Mucosa of stomach (tissue), 1 donor: ENCODE results near the gene CHN1.

Experiments
- H3K27me3 ChIP-seq: one replicate; pipeline ENCODE4 v1.7.0; 2013; ENCODE audit warnings: mild to moderate bottlenecking, low read length; ENCODE audit not compliant: control insufficient read depth, insufficient read depth
- H3K36me3 ChIP-seq: one replicate; pipeline ENCODE4 v1.7.0; 2013; ENCODE audit warnings: low read length; ENCODE audit not compliant: control insufficient read depth, insufficient read depth
- H3K4me1 ChIP-seq: one replicate; pipeline ENCODE4 v1.7.0; 2013; ENCODE audit warnings: mild to moderate bottlenecking, low read length; ENCODE audit not compliant: control insufficient read depth, insufficient read depth
- H3K4me3 ChIP-seq: one replicate; pipeline ENCODE4 v1.7.0; 2013; ENCODE audit warnings: low read length
- H3K9ac ChIP-seq: one replicate; pipeline ENCODE4 v1.7.0; 2013; ENCODE audit warnings: mild to moderate bottlenecking, low read length, moderate library complexity
- H3K9me3 ChIP-seq: one replicate; pipeline ENCODE4 v1.7.0; 2013; ENCODE audit warnings: mild to moderate bottlenecking, low read length, moderate library complexity; ENCODE audit not compliant: control insufficient read depth
- donor health status: Pancreatic carcinoma.

Gene CHN1

DNA sequence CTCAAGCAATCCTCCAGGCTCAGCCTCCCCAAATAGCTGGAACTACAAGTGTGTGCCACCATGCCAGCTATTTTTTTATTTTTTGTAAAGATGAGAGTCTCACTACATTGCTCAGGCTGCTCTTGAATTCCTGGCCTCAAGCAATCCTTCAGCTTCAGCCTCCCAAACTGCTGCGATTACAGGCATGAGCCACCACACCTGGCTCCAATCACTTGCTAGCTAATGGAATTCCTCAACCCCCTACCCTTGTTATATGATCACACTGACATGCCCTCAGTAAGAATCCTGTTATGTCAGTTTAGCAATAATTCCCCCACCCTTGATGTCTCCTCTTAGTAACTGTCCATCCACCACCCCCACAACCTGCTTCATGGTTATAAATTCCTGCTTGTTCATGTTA lies 12.3 kb downstream of the CHN1 start:
- H3K36me3 ChIP-seq: no peaks in the 10 kb centered on the region
- H3K4me1 ChIP-seq: no peaks in the 10 kb centered on the region
- no peak overlapping the region for H3K9ac ChIP-seq
- no peak overlapping the region for H3K4me3 ChIP-seq
- H3K27me3 ChIP-seq: no peaks in the 10 kb centered on the region
- H3K9me3 ChIP-seq: no peaks in the 10 kb centered on the region

DNA sequence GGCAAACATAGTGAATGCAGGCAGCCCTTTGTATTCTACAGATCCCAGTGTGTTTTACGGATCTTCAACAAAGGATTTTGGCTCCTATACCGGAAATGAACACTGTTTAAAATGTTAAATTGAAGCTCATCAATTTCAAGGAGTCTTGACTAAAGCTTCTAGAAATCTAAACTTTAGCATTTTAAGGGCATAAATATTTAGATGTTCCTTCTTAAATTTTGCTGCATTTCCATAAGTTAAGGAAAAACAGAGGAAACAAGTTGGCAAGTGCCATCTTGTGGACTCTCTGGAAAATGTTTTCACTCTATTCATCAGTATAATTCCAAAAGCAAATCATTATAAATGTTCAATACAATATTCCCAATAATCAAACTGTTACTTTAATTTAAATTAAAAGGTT lies 19.6 kb downstream of the CHN1 start:
- Histone ChIP-seq H3K27me3 (no peaks in the 10 kb centered on the region), H3K9ac (no peak overlapping the region), H3K9me3 (no peaks in the 10 kb centered on the region), H3K4me1 (no peaks in the 10 kb centered on the region), H3K4me3 (no peak overlapping the region), H3K36me3 (no peaks in the 10 kb centered on the region)

DNA sequence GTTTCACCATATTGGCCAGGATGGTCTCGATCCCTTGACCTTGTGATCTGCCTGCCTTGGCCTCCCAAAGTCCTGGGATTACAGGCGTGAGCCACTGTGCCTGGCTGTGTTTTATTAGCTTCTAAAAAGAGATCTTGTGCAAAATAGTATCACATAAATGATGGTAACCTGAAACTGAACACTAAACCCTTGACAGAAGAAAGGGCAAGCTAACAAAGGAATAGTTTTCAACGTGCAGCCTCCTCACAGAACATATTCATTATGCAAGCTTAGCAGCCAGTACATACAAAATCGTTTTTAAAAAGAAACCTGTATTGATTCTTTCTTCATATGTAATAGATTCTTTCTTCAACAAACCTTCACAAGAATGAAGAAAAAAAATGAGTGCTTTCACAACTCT lies 20.6 kb downstream of the CHN1 start:
- Histone ChIP-seq H3K9me3 (no peaks in the 10 kb centered on the region), H3K4me1 (no peaks in the 10 kb centered on the region), H3K36me3 (no peaks in the 10 kb centered on the region), H3K27me3 (no peaks in the 10 kb centered on the region), H3K9ac (no peak overlapping the region), H3K4me3 (no peak overlapping the region)

DNA sequence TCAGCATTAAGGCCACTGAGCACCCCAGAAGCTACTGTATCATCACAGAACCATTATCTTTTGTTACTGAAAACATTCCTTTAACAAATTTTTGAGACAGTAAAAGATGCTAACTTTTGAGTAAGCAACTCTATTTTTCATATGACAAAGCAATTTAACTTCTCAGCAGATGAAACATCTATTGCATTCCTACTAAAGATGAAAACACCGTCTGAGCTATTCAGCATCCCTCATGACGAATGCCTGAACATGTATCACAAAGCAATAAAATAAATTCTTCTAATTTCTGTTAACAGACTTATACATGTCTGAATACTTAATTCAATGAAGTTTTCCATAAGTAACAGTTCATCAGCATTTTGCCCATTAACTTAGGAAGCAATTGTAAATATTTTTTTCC lies 23.9 kb downstream of the CHN1 start:
- H3K27me3 ChIP-seq: no peaks in the 10 kb centered on the region
- no peaks in the 10 kb centered on the region for H3K36me3 ChIP-seq
- no peaks in the 10 kb centered on the region for H3K4me1 ChIP-seq
- no peak overlapping the region for H3K9ac ChIP-seq
- H3K4me3 ChIP-seq: no peak overlapping the region
- H3K9me3 ChIP-seq: no peaks in the 10 kb centered on the region

DNA sequence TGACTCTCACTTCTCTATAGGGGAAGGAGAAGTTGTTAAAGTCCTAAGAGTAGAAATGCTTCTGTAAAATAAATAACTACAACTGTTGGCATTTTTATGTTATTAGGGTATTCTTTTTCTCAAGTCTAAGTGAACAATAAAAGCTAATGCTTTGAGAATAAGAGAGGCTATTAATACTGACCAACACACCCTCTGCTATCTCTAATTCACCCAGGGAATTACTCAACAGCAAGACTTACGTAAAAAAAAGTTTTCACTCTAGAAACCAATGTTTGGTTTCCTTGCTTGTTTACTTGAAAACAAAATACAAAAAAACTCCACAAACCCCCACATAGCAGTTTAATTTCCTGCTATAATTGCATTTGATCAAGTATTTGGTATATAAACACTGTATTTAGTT lies 25.2 kb downstream of the CHN1 start:
- H3K36me3 ChIP-seq: no peaks in the 10 kb centered on the region
- H3K4me1 ChIP-seq: no peaks in the 10 kb centered on the region
- no peak overlapping the region for H3K9ac ChIP-seq
- no peak overlapping the region for H3K4me3 ChIP-seq
- H3K27me3 ChIP-seq: no peaks in the 10 kb centered on the region
- no peaks in the 10 kb centered on the region for H3K9me3 ChIP-seq

DNA sequence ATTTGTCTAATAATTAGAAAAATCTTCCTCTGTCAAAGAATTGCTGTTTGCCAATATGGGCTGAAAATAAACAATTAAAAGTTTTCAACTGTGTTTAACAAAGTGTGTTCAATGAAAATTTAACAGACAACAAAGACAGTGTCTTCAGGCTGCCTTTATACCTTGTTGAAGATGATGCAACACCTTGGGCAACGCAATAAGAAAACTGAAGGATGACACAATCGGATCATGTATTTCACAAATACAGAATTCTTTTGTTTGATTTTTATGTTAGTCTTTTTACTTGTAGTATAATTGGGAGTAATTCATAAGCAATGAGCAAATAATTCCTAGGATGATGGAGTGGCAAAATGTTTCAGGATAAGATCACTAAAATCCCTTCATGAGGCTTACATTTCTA lies 27.8 kb downstream of the CHN1 start:
- Histone ChIP-seq H3K27me3 (no peaks in the 10 kb centered on the region), H3K36me3 (no peaks in the 10 kb centered on the region), H3K4me1 (peaks cover 9% of the 10 kb centered on the region), H3K9me3 (no peaks in the 10 kb centered on the region), H3K4me3 (no peak overlapping the region), H3K9ac (no peak overlapping the region)

DNA sequence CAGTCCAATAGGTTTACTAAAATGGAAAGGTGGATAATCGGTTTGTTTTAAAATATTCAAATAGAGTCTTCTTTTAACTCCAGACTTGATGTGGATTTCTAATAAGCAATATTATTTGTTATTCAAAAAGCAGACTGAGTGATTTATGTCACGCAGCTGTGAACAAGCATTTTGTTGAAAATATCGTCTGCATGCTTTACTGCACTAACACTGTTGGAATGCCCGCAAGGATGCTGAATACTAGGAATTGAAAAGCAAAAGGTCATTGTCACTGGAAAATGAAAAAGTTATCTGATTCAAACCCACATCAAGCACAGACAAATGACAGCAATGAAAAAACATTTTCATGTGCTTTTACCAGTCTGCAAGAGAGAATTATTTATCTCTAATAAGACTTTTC lies 31.1 kb downstream of the CHN1 start:
- Histone ChIP-seq H3K4me3 (no peak overlapping the region), H3K4me1 (peaks cover 15% of the 10 kb centered on the region), H3K9ac (no peak overlapping the region), H3K27me3 (no peaks in the 10 kb centered on the region), H3K9me3 (no peaks in the 10 kb centered on the region), H3K36me3 (no peaks in the 10 kb centered on the region)

DNA sequence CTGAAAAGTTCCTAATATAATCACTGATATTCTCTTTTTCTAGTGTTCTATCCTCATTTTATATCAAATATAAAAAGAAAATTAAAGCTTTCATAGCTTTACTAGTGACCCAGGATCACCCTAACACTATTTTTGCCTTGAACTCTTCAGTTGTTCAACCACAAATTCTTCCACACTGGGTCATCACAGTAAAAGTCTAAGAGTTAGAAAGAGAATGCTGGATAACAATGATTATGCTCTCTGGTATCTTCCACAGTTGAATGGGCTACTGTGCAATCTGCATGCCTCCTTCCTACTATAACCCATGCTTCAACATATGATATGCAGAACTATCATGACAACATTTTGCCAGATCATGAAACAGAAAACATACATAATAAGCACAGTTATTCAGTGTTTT lies 32.3 kb downstream of the CHN1 start:
- Histone ChIP-seq H3K36me3 (no peaks in the 10 kb centered on the region), H3K9ac (no peak overlapping the region), H3K9me3 (no peaks in the 10 kb centered on the region), H3K4me3 (no peak overlapping the region), H3K4me1 (peaks cover 15% of the 10 kb centered on the region), H3K27me3 (no peaks in the 10 kb centered on the region)

DNA sequence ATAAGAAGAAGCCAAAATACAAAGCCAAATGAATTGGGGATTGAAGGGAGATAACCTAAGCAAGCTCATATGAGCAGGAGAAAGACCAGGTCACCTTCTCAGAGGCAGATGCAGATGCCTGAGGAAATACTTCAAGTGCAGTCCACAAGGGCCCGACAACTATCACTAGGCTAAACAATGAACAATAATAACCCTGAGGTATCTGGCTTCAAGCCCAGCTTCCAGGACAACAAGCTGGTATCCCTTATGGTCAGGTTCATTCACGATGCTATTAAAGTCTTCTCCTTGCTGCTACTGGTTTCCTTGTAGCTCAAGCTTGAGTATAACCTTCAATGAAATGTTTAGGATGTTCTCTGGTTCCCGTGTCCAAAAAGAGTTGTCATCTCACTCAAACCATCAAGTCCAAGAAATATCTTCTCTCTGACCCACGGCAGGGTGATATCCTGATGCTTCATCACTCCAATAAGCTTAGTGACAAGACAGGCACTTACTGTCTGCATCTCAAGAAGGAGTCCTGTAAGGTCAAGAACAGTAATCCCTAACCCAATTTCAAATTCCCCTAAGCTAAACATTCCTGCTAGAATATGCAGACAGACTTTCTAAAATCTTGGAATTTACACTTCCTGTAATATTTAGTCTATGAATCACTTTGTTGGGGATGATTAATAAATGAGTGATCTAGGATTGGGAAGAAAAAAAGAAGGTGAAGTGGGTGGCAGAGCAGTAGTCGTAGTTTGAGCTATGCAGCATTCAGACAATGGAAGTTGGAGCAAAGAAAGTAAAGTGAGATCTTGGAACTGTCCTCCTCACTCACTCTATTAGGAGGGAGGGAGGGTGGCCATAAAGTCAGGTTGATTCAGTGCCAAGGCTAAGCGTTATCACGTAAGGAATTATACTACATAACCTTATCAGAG lies 33.1 kb downstream of the CHN1 start:
- H3K9ac ChIP-seq: no peak overlapping the region
- peaks cover 15% of the 10 kb centered on the region for H3K4me1 ChIP-seq
- H3K36me3 ChIP-seq: no peaks in the 10 kb centered on the region
- no peaks in the 10 kb centered on the region for H3K9me3 ChIP-seq
- H3K4me3 ChIP-seq: no peak overlapping the region
- no peaks in the 10 kb centered on the region for H3K27me3 ChIP-seq

DNA sequence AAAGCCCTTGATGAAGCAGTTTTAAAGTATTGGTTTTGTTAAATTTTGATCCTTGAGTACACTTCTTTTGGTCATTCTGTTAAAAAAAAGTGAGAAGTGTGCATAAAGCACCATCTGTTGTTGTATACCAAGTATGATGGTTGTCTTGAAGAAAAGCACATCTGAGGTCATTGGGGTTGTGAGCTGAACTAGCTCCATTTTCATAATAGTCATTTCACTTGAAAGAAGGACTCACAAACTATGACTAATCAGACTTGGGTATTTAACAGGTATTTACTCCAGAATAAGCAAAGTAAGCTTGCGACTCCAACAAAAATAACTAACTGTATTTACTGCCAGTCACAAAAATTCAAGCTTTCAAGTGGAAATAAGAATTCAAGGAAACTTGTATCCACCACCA lies 35.1 kb downstream of the CHN1 start:
- no peaks in the 10 kb centered on the region for H3K27me3 ChIP-seq
- peaks cover 15% of the 10 kb centered on the region for H3K4me1 ChIP-seq
- no peak overlapping the region for H3K4me3 ChIP-seq
- H3K9me3 ChIP-seq: no peaks in the 10 kb centered on the region
- H3K36me3 ChIP-seq: no peaks in the 10 kb centered on the region
- no peak overlapping the region for H3K9ac ChIP-seq

DNA sequence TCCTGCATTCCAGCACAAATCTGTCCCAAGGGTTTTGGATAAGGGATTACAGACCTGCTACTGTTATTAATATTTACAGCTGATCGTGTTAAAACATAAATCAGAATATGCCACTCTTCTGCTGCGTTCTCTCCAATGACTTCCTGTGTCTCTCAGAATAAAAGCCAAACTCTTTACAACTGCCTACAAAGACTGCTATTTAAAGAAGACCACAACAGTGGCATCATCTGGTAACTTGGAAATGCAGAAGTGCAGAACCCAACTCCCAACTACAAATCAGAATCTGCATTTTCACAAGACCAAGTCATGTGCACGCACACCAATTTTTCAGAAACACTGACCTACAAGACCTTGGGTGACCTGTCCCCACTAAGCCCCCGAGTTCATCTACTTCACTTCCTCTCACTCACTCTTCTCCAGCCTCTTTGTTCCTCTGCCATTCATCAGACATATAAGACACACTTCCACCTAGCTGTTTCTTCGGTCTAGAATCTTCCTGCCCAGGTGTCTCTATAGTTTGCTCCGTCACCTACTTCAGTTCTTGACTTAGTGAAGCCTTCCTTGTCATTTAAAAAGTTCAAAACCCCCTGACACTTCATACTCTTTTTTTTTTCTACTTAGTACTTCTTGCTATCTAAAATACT lies 36.0 kb downstream of the CHN1 start:
- peaks cover 15% of the 10 kb centered on the region for H3K4me1 ChIP-seq
- H3K9ac ChIP-seq: no peak overlapping the region
- H3K36me3 ChIP-seq: no peaks in the 10 kb centered on the region
- no peak overlapping the region for H3K4me3 ChIP-seq
- no peaks in the 10 kb centered on the region for H3K9me3 ChIP-seq
- no peaks in the 10 kb centered on the region for H3K27me3 ChIP-seq

DNA sequence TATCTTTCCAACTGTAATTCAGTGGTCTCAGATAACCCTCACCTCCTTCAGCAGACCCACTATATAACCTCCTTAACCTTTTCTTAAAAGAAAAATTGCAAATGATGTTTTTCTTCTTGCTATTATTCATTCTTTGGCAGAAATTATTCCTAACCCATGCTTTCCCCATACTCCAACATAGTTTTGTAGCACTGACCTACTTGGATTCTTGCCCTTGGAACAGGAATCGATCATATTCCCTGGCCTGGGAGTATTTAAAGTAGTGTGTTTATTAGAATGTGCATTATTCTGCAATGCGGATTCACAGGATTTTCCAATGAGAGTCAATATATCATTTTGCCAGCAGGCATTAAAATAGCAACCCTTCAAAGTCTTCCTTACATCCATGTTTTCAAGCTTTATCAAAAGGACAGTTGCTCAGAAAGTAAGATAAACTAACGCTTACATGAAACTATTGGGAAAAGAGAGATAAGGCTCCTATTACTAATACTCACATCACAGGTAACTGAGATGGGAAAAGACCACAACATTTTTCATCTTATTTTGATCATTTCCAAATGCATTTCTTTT lies 37.4 kb downstream of the CHN1 start:
- Histone ChIP-seq H3K4me1 (peaks cover 8% of the 10 kb centered on the region), H3K27me3 (no peaks in the 10 kb centered on the region), H3K4me3 (no peak overlapping the region), H3K9ac (no peak overlapping the region), H3K36me3 (no peaks in the 10 kb centered on the region), H3K9me3 (no peaks in the 10 kb centered on the region)
